ENCODE data around the gene INPP1.
"Not testable (repeated sequence)": the region's sequence is repeated elsewhere in the genome, so short reads cannot be mapped to it uniquely, and the experiment has no call there.

INPP1 gene, protein sequence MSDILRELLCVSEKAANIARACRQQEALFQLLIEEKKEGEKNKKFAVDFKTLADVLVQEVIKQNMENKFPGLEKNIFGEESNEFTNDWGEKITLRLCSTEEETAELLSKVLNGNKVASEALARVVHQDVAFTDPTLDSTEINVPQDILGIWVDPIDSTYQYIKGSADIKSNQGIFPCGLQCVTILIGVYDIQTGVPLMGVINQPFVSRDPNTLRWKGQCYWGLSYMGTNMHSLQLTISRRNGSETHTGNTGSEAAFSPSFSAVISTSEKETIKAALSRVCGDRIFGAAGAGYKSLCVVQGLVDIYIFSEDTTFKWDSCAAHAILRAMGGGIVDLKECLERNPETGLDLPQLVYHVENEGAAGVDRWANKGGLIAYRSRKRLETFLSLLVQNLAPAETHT

DNA sequence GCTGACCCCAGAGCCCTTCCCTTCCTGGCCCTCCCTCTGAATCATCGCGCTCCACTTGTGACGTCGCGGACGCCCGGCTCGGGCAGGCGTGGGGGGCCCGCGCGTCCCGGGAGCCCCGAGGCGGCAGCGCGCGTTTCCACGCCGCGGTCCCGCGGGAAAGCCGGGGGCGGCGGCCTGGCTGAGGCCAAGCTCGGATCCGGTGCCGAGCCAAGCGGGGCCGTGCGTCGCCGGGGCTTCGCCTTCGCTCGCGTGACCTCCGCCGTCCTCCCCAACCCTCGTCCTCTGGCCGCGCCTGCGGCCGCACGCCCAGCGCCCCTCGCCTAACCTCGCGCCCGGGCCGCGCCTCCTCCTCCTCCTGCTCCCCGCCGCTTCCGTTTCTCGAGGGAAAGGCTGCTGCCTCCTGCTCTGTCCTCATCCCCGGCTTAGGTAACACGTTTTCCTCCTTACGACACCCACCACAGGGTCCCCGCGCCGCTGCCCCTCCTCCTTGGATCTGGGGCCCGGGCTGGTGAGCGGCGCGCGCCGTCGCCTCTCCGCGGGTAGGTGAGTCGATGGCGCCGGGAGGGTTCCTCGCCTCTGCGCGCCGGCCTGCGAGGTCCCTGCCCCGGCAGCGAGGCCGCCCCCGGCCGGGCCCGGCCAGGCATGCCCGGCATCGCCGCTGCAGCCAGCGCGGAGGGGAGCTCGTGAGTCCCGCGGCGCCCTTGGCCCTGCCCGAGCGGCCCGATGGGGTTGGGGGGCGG lies at the start of gene INPP1:
TSS of gene INPP1 (plus strand) at position 54 of the 740 bp plus-strand sequence. CDS start 16,514 bp downstream, outside the sequence.
- peak; percentile 50 for DNase-seq

DNA sequence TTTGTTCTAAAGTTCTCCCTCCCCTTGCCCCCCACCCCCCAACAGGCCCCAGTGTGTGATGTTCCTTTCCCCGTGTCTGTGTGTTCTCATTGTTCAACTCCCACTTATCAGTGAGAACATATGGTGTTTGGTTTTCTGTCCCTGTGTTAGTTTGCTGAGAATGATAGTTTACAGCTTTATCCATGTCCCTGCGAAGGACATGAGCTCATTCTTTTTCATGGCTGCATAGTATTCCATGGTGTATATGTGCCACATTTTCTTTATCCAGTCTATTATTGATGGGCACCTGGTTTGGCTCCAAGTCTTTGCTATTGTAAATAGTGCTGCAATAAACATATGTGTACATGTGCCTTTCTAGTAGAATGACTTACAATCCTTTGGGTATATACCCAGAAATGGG lies 45.5 kb upstream of the INPP1 start:
- DNase-seq: not testable (repeated sequence)

DNA sequence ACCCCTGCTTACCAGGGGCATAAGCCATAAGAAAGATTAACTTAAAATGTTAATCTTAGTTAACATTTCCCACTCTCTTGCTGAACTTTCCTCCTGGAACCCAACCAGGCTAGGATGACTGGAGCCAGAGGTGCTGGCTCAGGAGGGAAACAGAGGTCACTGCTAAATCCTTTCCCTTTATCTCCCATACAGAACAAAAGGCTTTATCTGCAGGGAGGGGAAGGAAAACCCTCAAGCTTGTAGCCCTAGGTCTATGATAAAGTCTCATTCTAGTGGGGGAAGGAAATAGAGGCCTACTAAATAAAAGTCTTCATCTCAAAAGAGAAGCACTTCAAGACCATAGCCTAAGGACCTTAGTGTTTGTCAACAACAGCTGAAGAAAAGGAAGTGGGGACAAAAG lies 42.4 kb upstream of the INPP1 start:
- DNase-seq: no peak

DNA sequence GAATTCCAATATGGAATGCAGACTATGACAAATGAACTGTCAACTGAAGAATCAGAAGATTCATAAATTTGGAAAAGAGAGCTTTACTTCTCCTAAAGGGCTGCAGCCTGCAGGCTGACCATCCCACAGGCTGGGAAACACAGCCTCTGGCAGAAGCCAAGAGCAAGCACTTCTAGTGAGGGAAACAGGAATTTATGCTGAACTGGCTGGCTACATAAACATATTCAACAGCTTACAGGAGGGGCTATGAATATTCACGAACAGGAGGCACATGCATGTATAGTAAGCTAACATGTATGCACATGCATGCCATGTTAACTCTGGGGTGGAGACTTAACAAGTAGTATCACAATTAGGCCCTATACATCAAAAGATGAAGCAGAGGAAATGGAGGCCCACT lies 41.3 kb upstream of the INPP1 start:
- no peak for DNase-seq

DNA sequence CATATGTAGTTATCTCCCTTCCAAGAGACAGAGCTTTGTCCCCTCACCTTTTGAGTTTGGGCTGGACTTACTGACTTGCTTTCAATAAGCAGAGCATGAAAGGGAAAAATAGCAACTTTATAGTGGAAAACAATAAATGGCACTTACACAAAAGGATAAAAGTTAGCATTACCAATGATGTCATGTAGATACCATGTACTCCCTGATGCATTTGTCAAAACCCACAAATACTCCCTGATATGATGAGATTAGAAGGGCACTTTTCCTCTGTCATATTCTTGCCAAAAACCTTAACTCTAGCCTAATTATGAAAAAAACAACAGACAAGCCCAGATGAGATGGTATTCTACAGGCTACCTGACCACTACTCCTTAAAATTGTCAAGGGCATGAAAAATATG lies 39.7 kb upstream of the INPP1 start:
- DNase-seq: no peak

DNA sequence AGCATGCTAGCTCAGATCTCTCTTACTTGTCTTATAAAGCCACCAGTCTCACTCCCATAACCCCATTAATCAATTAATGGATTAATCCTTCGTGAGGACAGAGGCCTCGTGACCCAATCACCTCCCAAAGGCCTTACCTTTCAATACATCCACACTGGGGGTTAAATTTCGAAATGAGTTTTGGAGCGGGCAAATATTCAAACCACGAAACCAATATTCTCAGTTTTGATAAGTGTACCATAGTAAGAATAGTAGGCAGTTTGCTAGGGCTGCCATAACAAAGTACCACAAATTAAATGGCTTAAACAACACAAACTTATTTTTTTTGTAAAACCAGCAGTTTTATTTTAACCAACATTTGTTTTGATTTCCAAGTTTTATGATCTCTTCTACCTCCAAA lies 39.0 kb upstream of the INPP1 start:
- no peak for DNase-seq

DNA sequence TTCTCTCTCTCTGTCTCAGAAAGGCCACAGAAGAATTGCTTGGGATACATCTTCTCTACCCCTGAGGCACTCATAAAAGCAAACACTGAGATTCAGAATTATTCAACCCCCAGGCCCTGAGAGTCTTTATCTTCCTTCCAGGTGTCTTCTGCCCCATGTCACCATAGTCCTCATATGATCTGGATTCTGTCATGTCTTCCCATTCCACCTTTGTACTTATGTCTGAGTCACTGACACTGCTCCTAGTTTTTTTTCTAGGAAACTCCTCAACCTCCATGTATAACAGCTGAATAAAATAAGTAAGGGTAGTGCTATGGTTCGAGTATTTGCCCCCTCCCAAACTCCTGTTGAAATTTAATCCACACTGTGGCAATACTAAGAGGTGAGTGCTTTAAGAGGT lies 35.4 kb upstream of the INPP1 start:
- no peak for DNase-seq

DNA sequence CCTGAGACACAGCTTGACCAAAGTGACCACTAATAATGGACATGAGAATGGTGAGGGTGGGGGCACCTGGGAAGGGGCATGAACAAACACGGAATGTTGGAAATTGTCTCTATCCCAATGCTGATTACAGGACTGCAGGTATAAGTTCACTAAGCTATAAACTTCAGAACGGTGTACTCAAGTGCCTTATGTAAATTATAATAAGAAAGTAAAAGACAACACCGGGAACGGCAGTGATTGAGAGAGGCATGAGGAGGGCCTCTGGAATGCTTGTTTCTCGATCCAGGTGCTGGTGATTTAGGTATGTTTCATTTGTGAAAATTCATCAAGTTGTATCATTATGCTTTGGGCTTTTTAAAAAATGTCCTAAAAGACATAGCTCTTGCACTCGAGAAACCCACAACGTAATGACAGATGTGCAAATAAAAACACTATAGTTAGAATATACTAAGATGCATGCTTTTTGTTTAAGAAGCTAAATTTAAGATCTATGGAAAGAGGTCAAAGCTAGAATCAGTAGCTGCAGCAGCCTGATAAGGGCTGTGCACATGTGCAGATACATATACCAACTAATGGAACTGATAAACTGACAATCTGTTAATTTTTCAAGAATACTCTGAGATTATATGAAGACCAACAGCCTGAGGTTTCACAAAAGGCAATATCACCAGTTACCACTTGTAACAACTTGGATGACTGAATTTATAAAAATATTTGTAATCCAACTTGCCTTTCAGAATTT lies 31.3 kb upstream of the INPP1 start:
- DNase-seq: no peak

DNA sequence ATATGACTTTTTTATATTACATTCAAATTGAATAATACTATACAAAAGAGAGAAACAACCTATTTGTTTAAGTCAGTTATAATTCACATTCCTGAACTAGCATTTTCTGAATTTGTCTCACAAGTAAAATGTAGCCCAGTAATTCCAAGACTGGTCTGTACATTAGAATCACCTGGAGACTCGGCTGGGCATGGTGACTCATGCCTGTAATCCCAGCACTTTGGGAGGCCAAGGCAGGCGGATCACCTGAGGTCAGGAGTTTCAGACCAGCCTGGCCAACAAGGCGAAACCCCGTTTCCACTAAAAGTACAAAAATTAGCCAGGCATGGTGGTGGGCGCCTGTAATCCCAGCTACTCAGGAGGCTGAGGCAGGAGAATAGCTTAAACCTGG lies 30.8 kb upstream of the INPP1 start:
- DNase-seq: not testable (repeated sequence)

DNA sequence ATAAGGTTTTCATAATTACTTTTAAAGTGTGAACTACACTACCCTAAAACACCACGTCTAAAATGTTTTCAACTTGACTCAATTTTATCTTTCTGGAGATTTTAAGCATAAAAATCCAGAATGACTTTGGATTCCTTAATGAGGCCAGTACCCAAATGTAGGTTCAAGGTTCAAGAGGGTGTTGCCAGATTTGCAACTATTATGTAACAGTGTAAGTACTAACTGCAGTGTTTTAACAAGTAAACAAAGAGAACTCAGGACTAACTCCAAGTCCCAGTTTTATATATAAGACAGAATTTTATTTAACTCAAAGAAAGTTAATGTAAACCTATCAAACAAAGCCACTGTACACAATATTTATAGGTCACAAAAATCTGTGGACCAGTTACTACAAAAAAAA lies 29.5 kb upstream of the INPP1 start:
- no peak for DNase-seq

DNA sequence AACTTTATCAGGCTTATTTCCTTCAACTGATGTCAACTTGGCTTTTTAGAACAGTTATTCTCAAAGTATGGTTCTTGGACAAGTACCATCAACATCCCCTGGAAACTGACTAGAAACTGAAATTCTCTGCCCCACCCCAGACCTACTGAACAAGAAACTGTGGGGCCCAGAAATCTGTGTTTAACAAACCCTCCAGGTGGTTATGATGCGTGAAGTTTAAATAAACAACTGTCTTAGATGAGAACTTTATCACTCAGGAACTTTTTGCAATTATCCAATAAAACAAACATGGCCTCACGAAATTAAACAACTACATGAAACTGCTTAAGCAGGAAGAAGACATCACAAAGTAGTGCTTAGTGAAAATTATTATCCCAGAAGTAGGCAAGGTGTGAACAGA lies 28.1 kb upstream of the INPP1 start:
- no peak for DNase-seq

DNA sequence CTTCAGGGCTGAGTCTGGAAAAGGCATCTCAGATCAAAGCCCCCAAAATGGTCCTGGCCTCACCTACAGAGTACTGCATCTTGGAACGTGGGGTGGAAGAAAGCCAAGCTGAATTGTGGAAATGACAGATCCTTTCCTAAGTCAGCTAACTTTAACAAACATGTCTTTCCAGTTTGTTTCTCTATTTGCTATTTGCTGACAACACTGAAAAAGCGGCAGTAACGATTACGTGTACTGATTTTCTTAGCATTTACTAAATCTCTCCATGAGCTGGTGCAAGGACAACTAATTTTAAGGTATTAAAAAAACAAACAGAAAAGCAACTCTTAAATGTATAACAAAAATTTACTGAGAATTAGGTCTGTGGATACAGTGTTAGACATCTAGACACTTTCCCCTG lies 24.9 kb upstream of the INPP1 start:
- DNase-seq: no peak

DNA sequence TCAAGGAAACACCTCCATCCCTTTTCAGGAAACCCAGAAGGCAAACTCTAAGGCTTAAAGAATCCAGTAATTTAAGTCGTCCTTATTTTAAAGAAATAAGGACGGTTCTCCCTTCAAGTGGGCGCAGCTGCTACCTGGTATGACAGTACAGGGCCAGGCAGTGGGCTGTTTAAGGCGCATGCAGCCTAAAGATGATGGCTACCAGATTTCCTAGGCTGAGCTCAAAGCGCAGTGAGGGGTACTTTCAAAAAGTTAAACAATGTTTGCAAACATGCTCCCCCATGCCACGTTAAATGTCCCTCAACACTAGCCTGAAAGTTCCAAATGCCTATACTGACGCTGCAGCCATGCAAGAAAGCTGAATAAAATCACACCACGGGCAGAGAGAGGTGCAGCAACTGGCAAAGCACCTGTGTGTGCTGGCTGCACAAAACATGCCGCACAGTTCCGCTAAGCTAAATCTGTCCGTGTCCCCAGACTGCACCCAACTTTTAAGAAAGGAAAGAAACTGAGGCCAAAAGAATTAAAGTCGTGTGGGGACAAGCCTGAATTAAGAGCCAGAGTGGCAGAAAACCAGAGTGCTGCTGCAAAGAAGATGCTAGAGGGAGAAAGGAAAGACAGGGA lies 24.3 kb upstream of the INPP1 start:
- DNase-seq: no peak

DNA sequence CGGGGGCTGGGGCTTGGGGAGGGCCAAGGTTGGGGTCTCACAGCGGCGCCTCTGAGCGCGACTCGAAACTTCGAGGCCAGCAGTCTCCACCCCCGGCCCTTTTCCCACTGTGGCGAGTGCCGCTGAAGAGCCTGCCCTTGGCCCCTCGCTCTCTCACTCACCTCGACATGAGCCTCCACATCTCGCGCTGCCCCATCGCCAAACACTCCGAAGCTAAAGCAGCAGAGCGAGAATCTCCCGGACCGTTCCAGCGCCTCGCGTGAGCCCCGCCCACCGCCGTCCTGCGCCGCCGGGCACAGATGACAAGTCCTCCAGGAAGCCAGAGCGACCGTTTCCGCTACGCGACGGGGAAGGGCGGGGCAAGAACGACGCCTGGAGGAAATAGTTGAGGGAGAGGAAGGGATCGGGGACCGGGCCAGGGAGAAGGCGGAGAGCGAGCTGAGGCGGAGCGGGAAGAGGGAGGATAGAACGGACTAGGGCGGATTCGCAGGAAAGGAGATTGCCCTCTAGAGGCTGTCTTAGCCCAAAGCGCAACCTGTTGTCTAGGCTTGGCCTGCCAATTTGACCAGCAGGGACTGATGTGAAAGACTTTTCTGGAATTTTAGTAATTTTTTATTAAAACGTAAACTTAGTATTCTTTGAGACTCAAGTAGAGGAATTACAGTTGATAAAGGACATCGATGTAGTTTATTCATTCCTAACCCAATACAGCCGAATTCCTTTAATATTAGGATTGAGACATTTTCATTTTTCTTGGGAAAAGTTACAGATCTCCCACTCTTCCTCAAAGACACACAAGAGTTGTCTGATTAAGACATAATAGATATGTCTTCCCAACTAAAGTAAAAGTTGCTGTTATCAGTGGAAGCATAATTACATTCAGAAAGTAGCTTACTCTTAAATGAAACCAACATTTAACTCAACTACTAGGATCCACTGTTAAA lies 23.6 kb upstream of the INPP1 start, which contains the start of gene HIBCH:
TSS of gene HIBCH (minus strand) at position 272 of the 944 bp plus-strand sequence. CDS start at position 196, 76 bp downstream.
- DNase-seq: peak; percentile 98

DNA sequence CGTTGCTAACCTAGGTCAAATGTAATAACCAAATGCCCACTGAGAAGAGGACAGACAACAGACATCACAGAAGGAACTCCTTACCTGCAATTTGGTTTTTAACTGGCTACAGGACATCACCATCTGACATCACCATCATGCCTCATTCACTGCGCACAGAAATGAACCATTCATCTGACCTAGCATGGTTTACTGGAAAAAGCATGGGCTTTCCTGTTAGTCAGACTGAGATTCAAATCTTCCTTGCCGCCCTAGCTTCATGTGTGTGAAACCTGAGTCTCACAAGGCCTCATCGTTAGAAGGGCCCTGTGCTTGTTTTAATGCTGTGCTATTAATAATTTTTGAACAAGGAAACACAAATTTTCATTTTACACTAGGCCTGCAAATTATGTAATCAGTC lies 22.7 kb upstream of the INPP1 start:
- DNase-seq: no peak

DNA sequence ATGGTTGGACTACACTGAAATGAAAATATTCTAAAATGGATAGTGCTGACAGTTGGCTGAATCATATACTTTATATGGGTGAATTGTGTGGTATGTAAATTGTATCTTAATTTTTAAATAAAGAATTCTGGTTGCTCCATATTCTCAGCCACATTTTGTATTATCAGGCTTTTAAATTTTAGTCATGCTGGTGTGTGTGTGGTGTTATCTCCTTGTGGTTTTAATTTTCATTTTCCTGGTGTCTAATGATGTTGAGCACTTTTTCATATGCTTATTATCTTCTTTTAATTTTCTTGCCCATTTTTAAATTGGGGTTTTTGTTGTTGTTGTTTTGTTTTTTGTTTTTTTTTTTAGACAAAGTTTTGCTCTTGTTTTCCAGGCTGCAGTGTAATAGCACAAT lies 20.0 kb upstream of the INPP1 start:
- no peak for DNase-seq

DNA sequence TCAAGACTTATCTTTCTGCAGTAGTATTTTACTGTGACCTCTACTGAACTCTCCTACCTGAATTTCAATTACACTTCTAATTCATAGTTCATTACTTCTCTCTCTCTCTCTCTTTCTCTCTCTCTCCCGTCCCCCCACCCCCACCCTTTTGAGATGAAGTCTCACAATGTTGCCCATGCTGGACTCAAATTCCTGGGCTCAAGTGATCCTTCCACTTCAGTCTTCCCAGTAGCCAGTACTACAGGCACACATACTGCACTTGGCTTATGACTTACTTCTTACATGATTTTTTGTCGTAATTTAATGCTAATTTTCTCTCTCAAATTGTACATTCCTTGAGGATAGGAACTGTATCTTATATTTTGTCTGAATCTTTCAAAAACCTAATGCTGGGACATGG lies 17.8 kb upstream of the INPP1 start:
- no peak for DNase-seq

DNA sequence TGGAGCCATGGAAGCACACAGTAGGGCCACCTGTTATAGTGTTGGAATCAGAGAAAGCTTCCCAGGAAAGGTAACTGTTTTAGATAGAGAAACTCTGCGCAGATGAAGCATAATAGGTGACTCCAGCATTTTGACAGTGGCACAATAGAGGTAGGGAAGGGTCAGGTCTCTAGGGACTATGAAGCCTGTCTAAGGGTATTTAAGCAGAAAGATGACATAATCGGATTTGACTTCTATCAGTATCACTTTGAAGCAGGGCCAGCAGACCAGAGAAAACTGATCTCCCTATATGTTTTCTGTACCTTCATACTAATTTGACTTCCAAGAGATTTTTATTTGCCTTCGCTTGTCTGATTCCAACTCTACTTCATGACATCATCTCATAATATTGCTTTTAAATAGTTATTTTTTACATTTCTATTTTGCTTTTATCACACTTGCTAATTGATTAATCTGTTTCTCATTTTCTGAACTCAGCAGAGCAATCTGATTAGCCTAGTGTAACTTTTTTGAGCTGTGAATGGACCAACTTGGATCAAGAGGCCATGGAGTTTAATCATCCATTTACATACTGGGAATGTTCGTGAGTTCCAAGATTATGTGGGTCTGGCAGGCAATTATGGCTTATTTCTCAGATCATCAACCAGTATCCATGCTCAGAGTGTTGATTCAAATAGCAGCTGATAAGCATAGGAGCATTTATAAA lies 15.4 kb upstream of the INPP1 start:
- no peak for DNase-seq

DNA sequence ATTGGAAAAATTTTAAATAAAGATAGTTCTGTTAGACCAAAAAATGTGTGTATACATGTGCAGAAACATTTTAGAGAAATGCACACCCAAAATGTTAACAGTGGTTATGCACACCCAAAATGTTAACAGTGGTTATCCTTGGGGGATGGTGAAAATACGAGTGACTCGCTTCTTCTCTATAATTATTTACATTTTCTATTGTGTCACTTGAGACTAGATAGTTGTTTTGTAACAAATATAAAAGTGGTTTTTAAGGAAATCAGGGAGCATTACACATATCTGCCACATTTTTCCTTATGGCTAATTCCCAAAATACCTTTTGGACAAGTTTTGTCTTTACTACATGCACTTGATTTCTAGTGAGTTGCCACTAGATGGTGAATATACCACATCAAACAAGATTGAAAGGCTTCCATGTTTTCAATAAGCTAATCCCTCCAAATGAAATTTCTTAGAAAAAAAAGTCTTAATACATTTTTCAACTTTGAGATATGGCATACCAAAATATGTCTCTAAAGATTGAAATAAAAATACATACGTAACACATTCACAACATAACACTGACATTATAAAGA lies 14.7 kb upstream of the INPP1 start:
- DNase-seq: no peak

DNA sequence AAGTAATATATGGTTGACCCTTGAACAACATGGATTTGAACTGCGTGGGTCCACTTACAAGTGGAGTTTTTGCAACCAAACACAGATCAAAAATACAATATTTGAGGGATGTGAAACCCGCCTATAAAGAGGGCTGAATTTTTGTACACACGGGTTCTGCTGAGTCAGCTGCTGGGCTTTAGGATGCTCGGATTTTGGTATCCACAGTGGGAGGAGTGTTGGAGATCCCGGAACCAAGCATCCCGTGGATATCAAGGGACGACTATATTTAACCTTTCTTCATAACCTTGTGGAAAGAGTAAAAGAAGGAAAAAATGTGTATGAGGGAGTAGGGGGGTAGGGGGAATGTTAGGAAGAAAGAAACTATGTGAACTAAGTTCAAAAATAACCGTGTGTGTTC lies 10.0 kb upstream of the INPP1 start:
- no peak for DNase-seq

DNA sequence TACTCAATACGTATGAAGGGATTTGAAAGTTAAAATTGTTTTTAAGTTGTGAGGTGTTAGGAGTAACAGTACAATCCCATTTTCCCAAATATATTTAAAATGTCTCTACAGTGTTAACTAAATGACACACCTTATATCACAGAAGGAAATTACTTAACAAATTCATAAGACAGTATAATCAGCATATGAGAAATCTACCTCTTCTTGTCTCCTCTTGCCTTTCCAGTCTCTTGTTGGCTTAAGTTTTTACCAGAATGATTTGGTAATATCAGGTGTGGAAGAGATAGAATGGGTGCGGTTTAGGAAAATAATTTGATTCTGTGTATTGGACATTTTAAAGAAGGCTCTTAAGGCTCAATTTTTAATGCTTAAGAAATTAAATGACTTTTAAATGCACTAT lies 9.5 kb upstream of the INPP1 start:
- no peak for DNase-seq

Measured in NCI-H2029 (cell line).